Ishikawa (cell line): ENCODE results near the gene COA1.

Experiments used
- CEBPB ChIP-seq: IDR thresholded peaks from 2 replicates; pipeline ENCODE4 v1.6.1; 2012
- CREB1 ChIP-seq: IDR thresholded peaks from 2 replicates; pipeline ENCODE4 v1.6.1; 2012; ENCODE audit warnings: low read depth
- EGR1 ChIP-seq: IDR thresholded peaks from 2 replicates; pipeline ENCODE4 v1.6.1; 2012
- EP300 ChIP-seq: IDR thresholded peaks from 2 replicates; pipeline ENCODE4 v1.6.1; 2012; ENCODE audit warnings: borderline replicate concordance
- FOXM1 ChIP-seq: IDR thresholded peaks from 2 replicates; pipeline ENCODE4 v1.6.1; 2012; ENCODE audit warnings: low read depth, borderline replicate concordance
- MAX ChIP-seq: IDR thresholded peaks from 2 replicates; pipeline ENCODE4 v1.6.1; 2012
- NFIC ChIP-seq: IDR thresholded peaks from 2 replicates; pipeline ENCODE4 v1.6.1; 2012
- RAD21 ChIP-seq: IDR thresholded peaks from 2 replicates; pipeline ENCODE4 v1.6.1; 2012; ENCODE audit warnings: low read depth
- REST ChIP-seq: IDR thresholded peaks from 2 replicates; pipeline ENCODE4 v1.6.1; 2012; ENCODE audit warnings: low read depth, mild to moderate bottlenecking
- TAF1 ChIP-seq: IDR thresholded peaks from 2 replicates; pipeline ENCODE4 v1.6.1; 2012; ENCODE audit warnings: low read depth, mild to moderate bottlenecking
- TCF12 ChIP-seq: IDR thresholded peaks from 2 replicates; pipeline ENCODE4 v1.6.1; 2012; ENCODE audit warnings: low read depth
- TEAD4 ChIP-seq: IDR thresholded peaks from 2 replicates; pipeline ENCODE4 v1.6.1; 2012
- USF1 ChIP-seq: IDR thresholded peaks from 2 replicates; pipeline ENCODE4 v1.6.1; 2012
- YY1 ChIP-seq: IDR thresholded peaks from 2 replicates; pipeline ENCODE4 v1.6.1; 2012; ENCODE audit warnings: low read depth
- ZBTB7A ChIP-seq: IDR thresholded peaks from 2 replicates; pipeline ENCODE4 v1.6.1; 2012; ENCODE audit warnings: low read depth

The COA1 gene

GRCh38 chr7:43678315-43678714, 51.0 kb downstream of the COA1 start:
- no peak for TF ChIP-seq EGR1
- TF ChIP-seq TEAD4 = no peak
- TF ChIP-seq REST = no peak
- TF ChIP-seq FOXM1 = no peak
- TF ChIP-seq NFIC = no peak
- TF ChIP-seq CEBPB = no peak
- no peak for TF ChIP-seq USF1
- TF ChIP-seq EP300 = no peak
- TF ChIP-seq ZBTB7A = no peak
- TF ChIP-seq TAF1 = no peak
- no peak for TF ChIP-seq TCF12
- TF ChIP-seq CREB1 = no peak
- no peak for TF ChIP-seq MAX
- no peak for TF ChIP-seq YY1
- TF ChIP-seq RAD21 = no peak

GRCh38 chr7:43677864-43678263, 51.5 kb downstream of the COA1 start:
- TF ChIP-seq ZBTB7A (no peak), YY1 (no peak), EP300 (no peak), CREB1 (no peak), EGR1 (no peak), TCF12 (no peak), FOXM1 (no peak), TEAD4 (no peak), MAX (no peak), RAD21 (no peak), REST (no peak), TAF1 (no peak), USF1 (no peak)

- TF ChIP-seq RAD21 (no peak), FOXM1 (peak; percentile 64; the same call in 1 of the 2 replicates), EP300 (peak; percentile 67; the same call in 1 of the 2 replicates)
Observed at GRCh38 chr7:43674559-43675436, 54.5 kb downstream of the COA1 start.

GRCh38 chr7:43673243-43673976, 55.9 kb downstream of the COA1 start:
- TF ChIP-seq EP300 (peak; percentile 58; the same call in 1 of the 2 replicates), FOXM1 (peak; percentile 44; the same call in 1 of the 2 replicates)

- TF ChIP-seq TCF12 (no peak), CEBPB (no peak), MAX (no peak), CREB1 (no peak), FOXM1 (no peak), TEAD4 (no peak), TAF1 (no peak), NFIC (no peak), EGR1 (no peak)
Observed at GRCh38 chr7:43671521-43671920, 57.8 kb downstream of the COA1 start.
